ENCODE data around the gene S100A5. TPM values are rescaled to one million over a fixed set of nuclear protein-coding genes. Genes with fewer than 3 reads are reported as not detected.

S100A5 gene
- total and polyA plus RNA-seq, 10 of the 15 experiments (the other 5 are each of a cell fraction or from before 2014, with no cell fraction given), result 0.47 to 0.75 (median 0.56) TPM; not detected in 6

DNA sequence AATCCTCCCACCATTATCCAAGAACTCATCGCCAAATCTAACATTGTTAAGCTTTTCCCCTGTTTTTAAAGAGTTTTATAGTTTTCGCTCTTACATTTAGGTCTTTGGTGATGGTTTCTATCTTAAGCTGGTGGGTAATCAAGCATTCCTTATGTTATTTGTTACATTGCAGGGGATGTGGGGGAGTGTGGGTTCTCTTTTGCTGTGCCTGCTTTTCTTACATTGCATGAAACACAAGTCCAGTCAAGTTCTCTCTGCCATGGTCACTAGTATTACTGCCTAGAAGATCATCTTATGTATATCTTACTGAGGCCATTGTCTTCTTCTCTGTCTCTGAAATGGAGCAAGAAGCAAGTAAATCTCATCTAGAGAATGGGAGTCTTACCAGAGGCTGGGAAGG, 53.0 kb downstream of the S100A5 start:
- H3K27me3 ChIP-seq (replicated peaks in 1 of 2; ENCODE audit: control insufficient read depth in 2 of 2, insufficient read depth in 2 of 2, low read length in 1 of 2), result peaks cover 0 to 4% of the 10 kb centered on the region in 2 experiments
- ChIA-PET SMC1A (ENCODE audit: uncharacterized antibody, unreplicated experiment) (interaction anchor here (0.7 to 1.2 kb wide), 2 partner anchors 21 to 135 kb away, joined by 3 read pairs; no protein-coding TSS in a partner anchor), RAD21 (ENCODE audit: unreplicated experiment) (no interaction called here), CTCF (interaction anchor here (1.0 to 2.4 kb wide), 3 partner anchors 11 to 136 kb away, joined by 3 to 8 read pairs (median 7); no protein-coding TSS in a partner anchor), POLR2A (no interaction called here)
- in situ Hi-C loops (cut with MboI) (no loop called here), intact Hi-C loops (cut with micrococcal nuclease; ENCODE audit: unreplicated experiment) (no loop called here)
- no peak overlapping the region for H2AFZ ChIP-seq (ENCODE audit: control insufficient read depth, low read depth, low read length)
- H4K20me1 ChIP-seq (ENCODE audit: control insufficient read depth, insufficient read depth), result no peaks in the 10 kb centered on the region
- no TSS peak for BruUV-seq (replicated peaks)
- no peak overlapping the region for H3K27ac ChIP-seq (ENCODE audit: control insufficient read depth, insufficient read depth)
- 43% methylated on average over 2 of the region's 2 CpGs for WGBS (ENCODE audit: insufficient coverage, insufficient replicate concordance, low lambda C conversion rate, missing lambda C conversion rate)
- no peak overlapping the region for H3K4me3 ChIP-seq
- FAIRE-seq (no peak), ATAC-seq (no peak), DNase-seq (ENCODE audit: low read depth, low spot score) (no peak)
- no peaks in the 10 kb centered on the region for H3K4me1 ChIP-seq (ENCODE audit: control insufficient read depth, insufficient read depth, low read length)
- H3K36me3 ChIP-seq (ENCODE audit: control insufficient read depth in 2 of 2, insufficient read depth in 2 of 2, low read length in 1 of 2), result no peaks in the 10 kb centered on the region
- H3K79me2 ChIP-seq (ENCODE audit: control insufficient read depth, insufficient read depth, low read length), result no peaks in the 10 kb centered on the region
- H3K4me2 ChIP-seq (ENCODE audit: control insufficient read depth, insufficient read depth), result no peak overlapping the region
- H3K9ac ChIP-seq (ENCODE audit: control insufficient read depth, insufficient read depth, low read length), result no peak overlapping the region
- H3K9me3 ChIP-seq (replicated peaks; ENCODE audit: control insufficient read depth, insufficient read depth, low read length), result no peaks in the 10 kb centered on the region
- TF ChIP-seq PAX5 (IDR thresholded peaks at IDR 0.05; ENCODE audit: borderline replicate concordance, low read depth, low read length) (no peak), MEF2A (IDR thresholded peaks at IDR 0.05; ENCODE audit: insufficient read depth, low read depth, low read length) (no peak), NR2C1 (IDR thresholded peaks at IDR 0.05) (no peak), ZNF24 (IDR thresholded peaks at IDR 0.05) (no peak), KAT2A (conservative IDR thresholded peaks at IDR 0.05; ENCODE audit: control insufficient read depth, low read depth, low read length) (no peak), NR2F1 (conservative IDR thresholded peaks at IDR 0.05) (no peak), ZSCAN29 (IDR thresholded peaks at IDR 0.05) (no peak), RUNX3 (IDR thresholded peaks at IDR 0.05; ENCODE audit: low read length) (no peak), RAD21 (IDR thresholded peaks at IDR 0.05; ENCODE audit: insufficient read depth, low read depth, low read length) (no peak), RB1 (IDR thresholded peaks at IDR 0.05; ENCODE audit: borderline replicate concordance) (no peak), ZNF207 (IDR thresholded peaks at IDR 0.05; ENCODE audit: borderline replicate concordance) (no peak), CEBPB (IDR thresholded peaks at IDR 0.05; ENCODE audit: borderline replicate concordance in 1 of 2, low read depth in 2 of 2, low read length in 2 of 2) (no peak), BCL11A (IDR thresholded peaks at IDR 0.05; ENCODE audit: low read depth, low read length) (no peak), SMAD5 (IDR thresholded peaks at IDR 0.05; ENCODE audit: low read depth) (no peak)
- TF ChIP-seq, protein P1, sequence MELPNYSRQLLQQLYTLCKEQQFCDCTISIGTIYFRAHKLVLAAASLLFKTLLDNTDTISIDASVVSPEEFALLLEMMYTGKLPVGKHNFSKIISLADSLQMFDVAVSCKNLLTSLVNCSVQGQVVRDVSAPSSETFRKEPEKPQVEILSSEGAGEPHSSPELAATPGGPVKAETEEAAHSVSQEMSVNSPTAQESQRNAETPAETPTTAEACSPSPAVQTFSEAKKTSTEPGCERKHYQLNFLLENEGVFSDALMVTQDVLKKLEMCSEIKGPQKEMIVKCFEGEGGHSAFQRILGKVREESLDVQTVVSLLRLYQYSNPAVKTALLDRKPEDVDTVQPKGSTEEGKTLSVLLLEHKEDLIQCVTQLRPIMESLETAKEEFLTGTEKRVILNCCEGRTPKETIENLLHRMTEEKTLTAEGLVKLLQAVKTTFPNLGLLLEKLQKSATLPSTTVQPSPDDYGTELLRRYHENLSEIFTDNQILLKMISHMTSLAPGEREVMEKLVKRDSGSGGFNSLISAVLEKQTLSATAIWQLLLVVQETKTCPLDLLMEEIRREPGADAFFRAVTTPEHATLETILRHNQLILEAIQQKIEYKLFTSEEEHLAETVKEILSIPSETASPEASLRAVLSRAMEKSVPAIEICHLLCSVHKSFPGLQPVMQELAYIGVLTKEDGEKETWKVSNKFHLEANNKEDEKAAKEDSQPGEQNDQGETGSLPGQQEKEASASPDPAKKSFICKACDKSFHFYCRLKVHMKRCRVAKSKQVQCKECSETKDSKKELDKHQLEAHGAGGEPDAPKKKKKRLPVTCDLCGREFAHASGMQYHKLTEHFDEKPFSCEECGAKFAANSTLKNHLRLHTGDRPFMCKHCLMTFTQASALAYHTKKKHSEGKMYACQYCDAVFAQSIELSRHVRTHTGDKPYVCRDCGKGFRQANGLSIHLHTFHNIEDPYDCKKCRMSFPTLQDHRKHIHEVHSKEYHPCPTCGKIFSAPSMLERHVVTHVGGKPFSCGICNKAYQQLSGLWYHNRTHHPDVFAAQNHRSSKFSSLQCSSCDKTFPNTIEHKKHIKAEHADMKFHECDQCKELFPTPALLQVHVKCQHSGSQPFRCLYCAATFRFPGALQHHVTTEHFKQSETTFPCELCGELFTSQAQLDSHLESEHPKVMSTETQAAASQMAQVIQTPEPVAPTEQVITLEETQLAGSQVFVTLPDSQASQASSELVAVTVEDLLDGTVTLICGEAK (IDR thresholded peaks at IDR 0.05; ENCODE audit: borderline replicate concordance), result no peak
- TF ChIP-seq, protein P2, sequence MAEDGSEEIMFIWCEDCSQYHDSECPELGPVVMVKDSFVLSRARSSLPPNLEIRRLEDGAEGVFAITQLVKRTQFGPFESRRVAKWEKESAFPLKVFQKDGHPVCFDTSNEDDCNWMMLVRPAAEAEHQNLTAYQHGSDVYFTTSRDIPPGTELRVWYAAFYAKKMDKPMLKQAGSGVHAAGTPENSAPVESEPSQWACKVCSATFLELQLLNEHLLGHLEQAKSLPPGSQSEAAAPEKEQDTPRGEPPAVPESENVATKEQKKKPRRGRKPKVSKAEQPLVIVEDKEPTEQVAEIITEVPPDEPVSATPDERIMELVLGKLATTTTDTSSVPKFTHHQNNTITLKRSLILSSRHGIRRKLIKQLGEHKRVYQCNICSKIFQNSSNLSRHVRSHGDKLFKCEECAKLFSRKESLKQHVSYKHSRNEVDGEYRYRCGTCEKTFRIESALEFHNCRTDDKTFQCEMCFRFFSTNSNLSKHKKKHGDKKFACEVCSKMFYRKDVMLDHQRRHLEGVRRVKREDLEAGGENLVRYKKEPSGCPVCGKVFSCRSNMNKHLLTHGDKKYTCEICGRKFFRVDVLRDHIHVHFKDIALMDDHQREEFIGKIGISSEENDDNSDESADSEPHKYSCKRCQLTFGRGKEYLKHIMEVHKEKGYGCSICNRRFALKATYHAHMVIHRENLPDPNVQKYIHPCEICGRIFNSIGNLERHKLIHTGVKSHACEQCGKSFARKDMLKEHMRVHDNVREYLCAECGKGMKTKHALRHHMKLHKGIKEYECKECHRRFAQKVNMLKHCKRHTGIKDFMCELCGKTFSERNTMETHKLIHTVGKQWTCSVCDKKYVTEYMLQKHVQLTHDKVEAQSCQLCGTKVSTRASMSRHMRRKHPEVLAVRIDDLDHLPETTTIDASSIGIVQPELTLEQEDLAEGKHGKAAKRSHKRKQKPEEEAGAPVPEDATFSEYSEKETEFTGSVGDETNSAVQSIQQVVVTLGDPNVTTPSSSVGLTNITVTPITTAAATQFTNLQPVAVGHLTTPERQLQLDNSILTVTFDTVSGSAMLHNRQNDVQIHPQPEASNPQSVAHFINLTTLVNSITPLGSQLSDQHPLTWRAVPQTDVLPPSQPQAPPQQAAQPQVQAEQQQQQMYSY (CRISPR knock-in tag; IDR thresholded peaks at IDR 0.05), result no peak
- TF ChIP-seq, protein P3, sequence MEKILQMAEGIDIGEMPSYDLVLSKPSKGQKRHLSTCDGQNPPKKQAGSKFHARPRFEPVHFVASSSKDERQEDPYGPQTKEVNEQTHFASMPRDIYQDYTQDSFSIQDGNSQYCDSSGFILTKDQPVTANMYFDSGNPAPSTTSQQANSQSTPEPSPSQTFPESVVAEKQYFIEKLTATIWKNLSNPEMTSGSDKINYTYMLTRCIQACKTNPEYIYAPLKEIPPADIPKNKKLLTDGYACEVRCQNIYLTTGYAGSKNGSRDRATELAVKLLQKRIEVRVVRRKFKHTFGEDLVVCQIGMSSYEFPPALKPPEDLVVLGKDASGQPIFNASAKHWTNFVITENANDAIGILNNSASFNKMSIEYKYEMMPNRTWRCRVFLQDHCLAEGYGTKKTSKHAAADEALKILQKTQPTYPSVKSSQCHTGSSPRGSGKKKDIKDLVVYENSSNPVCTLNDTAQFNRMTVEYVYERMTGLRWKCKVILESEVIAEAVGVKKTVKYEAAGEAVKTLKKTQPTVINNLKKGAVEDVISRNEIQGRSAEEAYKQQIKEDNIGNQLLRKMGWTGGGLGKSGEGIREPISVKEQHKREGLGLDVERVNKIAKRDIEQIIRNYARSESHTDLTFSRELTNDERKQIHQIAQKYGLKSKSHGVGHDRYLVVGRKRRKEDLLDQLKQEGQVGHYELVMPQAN (conservative IDR thresholded peaks at IDR 0.05), result no peak

Data from GM12878 (cell line).